Measurements from ENCODE around the gene EMC10.

Gene EMC10

GRCh38 chr19:50532952-50533351, 56.6 kb downstream of the EMC10 start:
- H3K4me3 ChIP-seq: no peak overlapping the region
- no peaks in the 10 kb centered on the region for H3K36me3 ChIP-seq (replicated peaks)
- in situ Hi-C loops (cut with MboI; ENCODE audit: low sequenced_read_pairs): loop anchor here (10.0 kb wide), 1 partner anchor 382 kb away; the partner anchor contains the start of gene KLK4
- no peaks in the 10 kb centered on the region for H3K27me3 ChIP-seq (ENCODE audit: low read depth)
- H3K9me3 ChIP-seq: peaks cover 5% of the 10 kb centered on the region
- no peak for DNase-seq (ENCODE audit: low spot score in 2 of 2)
- no peaks in the 10 kb centered on the region for H3K4me1 ChIP-seq

DNA sequence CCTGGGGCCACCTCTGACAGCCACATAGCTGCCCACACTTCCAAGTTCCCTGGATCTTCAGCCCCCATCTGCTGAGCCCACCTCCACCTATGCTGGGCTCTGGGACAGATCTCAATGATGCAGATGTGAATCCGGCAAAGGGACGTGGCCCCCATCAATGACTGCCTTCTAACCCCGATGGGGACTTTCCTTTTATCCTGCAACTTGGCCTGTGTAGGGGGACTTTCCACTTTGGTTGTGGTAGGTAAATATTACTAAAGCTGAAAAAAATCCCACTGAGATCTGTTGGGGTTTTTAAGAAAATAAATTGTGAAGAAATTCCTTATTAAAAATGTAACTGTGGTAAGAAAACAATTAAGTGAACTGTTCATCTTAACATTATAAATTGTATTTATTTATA, 58.2 kb downstream of the EMC10 start:
- Histone ChIP-seq H3K4me1 (no peaks in the 10 kb centered on the region), H3K4me3 (no peak overlapping the region), H3K36me3 (replicated peaks) (no peaks in the 10 kb centered on the region), H3K9me3 (peaks cover 5% of the 10 kb centered on the region), H3K27me3 (ENCODE audit: low read depth) (no peaks in the 10 kb centered on the region)
- DNase-seq (ENCODE audit: low spot score in 2 of 2): no peak
- in situ Hi-C loops (cut with MboI; ENCODE audit: low sequenced_read_pairs): loop anchor here (10.0 kb wide), 1 partner anchor 380 kb away; the partner anchor contains the start of gene KLK4

DNA sequence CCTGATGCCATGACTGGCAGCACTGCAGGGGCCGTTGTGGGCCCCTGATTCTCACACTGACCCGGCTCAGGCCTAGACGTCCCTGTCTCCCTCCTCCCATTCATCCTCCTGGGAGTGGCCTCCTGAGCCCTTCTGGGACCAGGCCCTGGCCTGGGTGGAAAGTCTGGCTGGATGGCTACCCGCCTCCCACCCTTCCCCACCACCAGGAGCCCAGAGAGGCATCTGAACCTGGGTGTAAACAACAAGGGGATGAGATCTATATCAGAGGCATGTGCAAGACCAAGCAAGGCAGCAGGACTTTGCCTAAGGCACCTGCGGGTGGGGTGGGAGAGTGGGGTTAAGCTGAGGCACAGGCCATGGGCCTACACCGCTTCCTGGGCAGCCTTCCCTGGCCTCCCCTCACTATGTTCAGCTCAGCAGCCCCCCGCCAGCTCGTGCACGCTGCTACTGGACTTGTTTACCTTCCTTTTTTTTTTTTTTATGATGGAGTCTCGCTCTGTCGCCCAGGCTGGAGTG, 59.4 kb downstream of the EMC10 start:
- H3K36me3 ChIP-seq (replicated peaks): no peaks in the 10 kb centered on the region
- H3K27me3 ChIP-seq (ENCODE audit: low read depth): no peaks in the 10 kb centered on the region
- no peak overlapping the region for H3K4me3 ChIP-seq
- in situ Hi-C loops (cut with MboI; ENCODE audit: low sequenced_read_pairs): loop anchor here (5.0 to 10.0 kb wide), 2 partner anchors 242 to 379 kb away; partner anchors contain the start of gene KLK4
- no peaks in the 10 kb centered on the region for H3K4me1 ChIP-seq
- DNase-seq (ENCODE audit: low spot score in 2 of 2): no peak
- H3K9me3 ChIP-seq: peaks cover 5% of the 10 kb centered on the region

DNA sequence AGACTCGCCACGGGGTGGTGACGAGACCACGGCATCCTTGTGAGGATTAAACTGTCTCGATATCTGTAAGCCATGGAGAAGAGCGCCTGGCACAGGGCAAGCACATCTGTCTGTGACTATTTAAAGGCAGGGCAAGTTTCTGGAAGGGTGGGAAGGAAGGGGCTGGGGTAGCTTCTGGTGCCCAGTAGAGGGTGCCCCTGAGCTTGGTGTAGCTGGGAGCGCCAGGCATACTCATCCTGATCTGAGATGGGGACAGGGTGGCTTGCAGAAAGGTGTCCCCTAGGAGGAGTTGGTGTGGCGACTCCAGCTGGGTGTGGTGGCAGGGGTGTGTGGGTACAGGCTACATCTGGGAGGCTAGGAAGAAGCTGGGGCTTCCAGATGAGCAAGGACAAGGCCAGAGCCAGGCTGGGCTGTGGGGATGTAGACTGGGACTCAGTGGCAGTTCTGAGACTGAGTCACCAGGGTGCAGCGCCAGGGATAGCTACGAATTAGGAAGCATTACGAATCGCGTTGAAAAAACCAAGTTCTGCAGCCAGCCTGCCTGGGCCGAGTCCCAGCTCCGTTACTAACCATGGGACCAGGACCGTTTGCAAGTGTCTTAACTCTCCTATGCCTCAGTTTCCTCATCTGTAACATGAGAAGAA, 60.5 kb downstream of the EMC10 start:
- no peaks in the 10 kb centered on the region for H3K4me1 ChIP-seq
- in situ Hi-C loops (cut with MboI; ENCODE audit: low sequenced_read_pairs): loop anchor here (5.0 to 10.0 kb wide), 2 partner anchors 241 to 378 kb away; partner anchors contain the start of gene KLK4
- DNase-seq (ENCODE audit: low spot score in 2 of 2): no peak
- no peaks in the 10 kb centered on the region for H3K36me3 ChIP-seq (replicated peaks)
- peaks cover 5% of the 10 kb centered on the region for H3K9me3 ChIP-seq
- H3K4me3 ChIP-seq: no peak overlapping the region
- H3K27me3 ChIP-seq (ENCODE audit: low read depth): no peaks in the 10 kb centered on the region

GRCh38 chr19:50537306-50537685, 61.0 kb downstream of the EMC10 start:
- Histone ChIP-seq H3K9me3 (peaks cover 5% of the 10 kb centered on the region), H3K27me3 (ENCODE audit: low read depth) (no peaks in the 10 kb centered on the region), H3K4me3 (no peak overlapping the region), H3K4me1 (no peaks in the 10 kb centered on the region), H3K36me3 (replicated peaks) (no peaks in the 10 kb centered on the region)
- in situ Hi-C loops (cut with MboI; ENCODE audit: low sequenced_read_pairs): loop anchor here (5.0 to 10.0 kb wide), 2 partner anchors 240 to 378 kb away; partner anchors contain the start of gene KLK4
- DNase-seq (ENCODE audit: low spot score in 2 of 2): no peak

GRCh38 chr19:50537769-50538230, 61.5 kb downstream of the EMC10 start:
- Histone ChIP-seq H3K27me3 (ENCODE audit: low read depth) (no peaks in the 10 kb centered on the region), H3K4me3 (no peak overlapping the region), H3K36me3 (replicated peaks) (no peaks in the 10 kb centered on the region), H3K9me3 (peaks cover 1% of the 10 kb centered on the region), H3K4me1 (no peaks in the 10 kb centered on the region)
- peak; percentile 71 to 94 for DNase-seq (ENCODE audit: low spot score in 2 of 2)
- in situ Hi-C loops (cut with MboI; ENCODE audit: low sequenced_read_pairs): loop anchor here (5.0 to 10.0 kb wide), 2 partner anchors 240 to 377 kb away; partner anchors contain the start of gene KLK4
